SW 1271 (cell line): ENCODE data around the gene WSCD1.

Experiments used
- DNase-seq, 2 experiments: peaks; one replicate each; lab custom pipeline; 2025; lab: John Stamatoyannopoulos, UW

Gene WSCD1

DNA sequence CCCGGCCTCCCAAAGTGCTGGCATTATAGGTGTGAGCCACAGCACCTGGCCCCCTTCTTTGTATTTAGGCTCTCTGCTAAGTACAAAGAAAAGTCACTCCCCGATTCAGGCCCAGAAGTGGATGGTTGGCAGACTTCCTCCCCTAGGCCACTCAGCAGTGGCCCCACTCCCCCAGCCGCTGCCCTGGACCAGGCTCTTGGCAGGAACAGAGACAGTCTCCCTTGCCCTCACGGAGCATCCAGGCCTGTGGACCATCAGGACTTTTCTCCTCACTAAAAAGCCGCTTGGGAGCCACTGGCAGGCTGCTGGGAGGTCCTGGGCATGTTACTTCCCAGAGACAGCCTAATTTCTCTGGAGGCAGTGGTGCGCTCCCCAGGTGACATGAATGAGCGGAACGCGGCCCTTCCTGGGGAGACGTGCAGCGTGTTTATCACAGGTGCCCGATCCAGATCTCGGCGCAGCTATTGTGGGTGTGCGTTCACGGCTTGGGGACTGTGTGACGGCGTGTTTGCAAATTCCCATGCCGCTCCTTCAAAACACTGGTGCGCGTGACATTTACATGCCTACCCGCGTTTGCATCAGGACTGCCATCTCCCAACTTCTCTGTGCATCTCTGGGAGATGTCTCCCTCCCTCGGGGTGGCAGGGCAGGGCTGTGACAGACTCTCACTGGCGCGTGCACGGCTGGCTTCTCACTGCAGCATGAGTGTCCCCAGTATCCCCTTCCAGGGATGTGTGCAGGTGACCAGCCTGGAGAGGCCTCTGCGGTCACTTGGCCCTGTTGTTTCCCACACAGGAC, 16.6 kb downstream of the WSCD1 start:
- DNase-seq: no peak

DNA sequence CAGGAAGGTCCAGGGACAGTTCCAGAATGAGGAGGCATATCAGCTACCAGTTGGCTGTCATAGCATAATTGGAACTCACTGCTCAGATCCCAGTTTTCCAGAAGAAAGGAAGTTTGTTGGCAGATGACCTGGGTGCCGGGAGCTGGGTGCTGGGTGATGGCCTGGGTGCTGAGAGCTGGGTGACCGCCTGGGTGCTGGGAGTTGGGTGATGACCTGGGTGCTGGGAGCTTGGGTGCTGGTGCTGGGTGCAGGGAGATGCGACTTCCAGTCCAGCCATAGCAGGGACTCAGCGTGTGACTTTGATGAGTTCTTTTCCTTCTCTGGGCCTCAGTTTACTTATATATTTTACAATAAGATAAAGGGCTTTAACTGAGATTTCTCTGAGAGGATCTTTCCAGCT, 18.0 kb downstream of the WSCD1 start:
- DNase-seq: no peak

DNA sequence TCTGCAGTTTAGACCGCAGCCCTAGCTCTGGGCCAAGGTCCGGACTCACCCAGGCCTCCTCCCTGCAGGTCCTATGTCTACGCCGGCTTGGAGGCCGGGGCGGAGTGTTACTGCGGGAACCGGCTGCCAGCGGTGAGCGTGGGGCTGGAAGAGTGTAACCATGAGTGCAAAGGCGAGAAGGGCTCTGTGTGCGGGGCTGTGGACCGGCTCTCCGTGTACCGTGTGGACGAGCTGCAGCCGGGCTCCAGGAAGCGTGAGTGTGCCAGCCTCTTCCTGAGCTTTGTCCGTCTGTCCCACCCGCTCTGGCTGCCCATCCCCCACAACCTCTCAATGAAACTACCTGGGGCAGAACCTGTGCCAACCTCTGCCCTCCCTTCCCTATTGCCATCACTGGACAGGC, 20.1 kb downstream of the WSCD1 start:
- no peak for DNase-seq

DNA sequence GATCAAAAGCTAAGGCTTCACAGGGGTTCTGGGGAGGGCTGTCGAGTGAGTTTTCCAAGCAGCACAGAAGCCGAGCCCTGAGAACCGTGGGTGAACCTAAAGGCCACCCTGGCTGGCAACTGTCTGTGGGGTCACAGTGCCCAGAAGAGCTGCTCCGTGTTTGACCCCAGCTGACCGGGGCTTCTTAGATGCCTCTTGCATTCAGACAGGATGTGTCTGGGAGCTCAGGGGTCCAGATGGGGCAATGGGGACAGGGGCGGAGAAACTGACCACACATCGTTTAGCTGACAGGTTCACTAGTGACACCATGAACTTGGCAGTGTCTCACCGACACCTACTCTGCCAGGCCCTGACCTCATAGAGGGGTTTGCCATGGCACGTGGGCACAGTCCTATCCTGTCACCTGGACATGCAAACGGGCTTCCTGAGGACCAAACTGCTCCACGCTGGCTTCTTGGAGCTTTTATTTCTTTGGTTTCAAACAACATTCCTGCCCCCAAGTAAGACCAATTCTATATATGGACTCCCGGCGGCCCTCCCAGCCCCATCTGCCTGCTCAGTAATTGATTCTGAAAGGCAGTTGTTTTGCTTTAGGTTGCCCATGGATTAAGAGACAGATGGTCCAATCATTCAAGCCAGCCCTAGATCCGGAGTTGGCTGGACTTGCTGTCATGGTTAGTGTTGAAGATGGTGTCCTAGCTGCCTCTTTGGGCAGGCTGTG, 22.2 kb downstream of the WSCD1 start:
- DNase-seq: no peak

DNA sequence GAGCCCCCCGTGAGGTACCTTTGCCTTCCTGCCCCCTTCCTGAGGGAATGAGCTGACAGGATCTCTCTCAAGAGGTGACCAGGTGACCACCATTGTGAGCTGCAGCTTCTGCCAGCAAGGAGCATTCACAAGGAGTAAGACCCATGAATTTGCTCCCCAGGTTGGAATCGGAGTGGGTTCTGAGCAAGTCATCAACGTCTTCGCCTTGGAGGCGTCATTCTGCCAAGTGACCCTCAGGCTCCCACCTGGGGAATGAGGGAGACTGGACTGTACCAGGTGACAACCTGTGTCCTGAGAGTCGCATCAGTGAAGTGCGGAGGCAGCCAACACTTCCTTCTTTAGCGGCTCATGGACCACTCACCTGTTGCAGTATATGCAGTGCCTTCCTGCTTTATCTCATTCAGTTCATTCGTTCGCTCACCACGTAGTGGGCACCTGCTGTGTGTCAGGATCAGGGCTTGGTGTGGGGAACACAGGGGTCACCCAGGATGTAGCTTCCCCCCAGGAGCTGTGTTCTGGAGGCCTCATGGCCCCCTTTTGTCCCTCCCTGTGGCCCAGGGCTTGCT, 22.8 kb downstream of the WSCD1 start:
- no peak for DNase-seq

DNA sequence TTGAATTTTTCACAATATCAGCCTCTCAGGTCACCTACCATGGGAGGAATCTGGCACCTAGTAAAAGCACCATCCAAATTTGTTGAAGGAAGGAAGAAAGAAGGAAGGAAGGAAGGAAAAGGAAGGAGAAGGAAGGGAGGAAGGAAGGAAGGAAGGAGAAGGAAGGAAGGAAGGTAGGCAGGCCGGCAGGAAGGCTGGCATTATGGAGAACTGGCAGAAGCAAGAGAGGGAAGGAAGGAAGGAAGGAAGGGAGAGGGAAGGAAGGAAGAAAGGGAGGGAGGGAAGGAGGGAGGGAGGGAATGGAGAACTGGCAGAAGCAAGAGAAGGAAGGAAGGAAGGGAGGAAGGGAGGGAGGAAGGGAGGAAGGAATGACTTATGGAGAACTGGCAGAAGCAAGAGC, 24.3 kb downstream of the WSCD1 start:
- DNase-seq: no peak

DNA sequence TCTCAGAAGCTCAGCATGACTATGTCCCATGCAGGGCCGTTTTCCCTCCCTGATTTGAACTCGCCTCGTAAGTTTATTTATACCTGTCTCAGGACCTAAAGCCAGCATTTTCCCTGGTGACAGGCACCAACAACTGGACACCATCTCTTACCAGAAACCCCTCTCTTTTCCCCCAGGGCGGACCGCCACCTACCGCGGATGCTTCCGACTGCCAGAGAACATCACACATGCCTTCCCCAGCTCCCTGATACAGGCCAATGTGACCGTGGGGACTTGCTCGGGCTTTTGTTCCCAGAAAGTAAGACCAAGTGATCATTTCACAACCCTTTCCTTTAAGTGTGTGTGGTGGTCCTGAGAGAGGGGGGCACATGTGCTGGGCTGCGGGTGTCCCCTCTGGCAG, 24.7 kb downstream of the WSCD1 start:
- no peak for DNase-seq

DNA sequence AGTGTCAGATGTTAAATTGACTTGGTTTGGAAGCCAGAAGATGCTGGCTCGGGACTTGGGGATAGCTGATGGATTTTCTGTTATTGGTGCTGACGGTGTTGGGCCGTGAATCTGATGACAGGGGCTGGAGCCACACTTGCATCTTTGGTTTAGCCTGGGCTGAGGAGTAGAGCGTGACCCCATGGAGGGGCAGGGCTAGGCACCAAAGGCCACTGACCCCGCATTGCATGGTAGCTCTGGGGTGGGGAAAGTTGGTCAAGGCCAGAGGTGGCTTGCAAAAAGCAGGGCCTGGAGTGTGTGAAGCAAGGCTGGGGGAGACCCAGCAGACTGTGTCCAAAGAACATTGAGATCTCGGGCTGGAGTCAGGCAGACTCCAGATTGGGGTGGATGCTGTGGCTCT, 25.3 kb downstream of the WSCD1 start:
- DNase-seq: no peak

DNA sequence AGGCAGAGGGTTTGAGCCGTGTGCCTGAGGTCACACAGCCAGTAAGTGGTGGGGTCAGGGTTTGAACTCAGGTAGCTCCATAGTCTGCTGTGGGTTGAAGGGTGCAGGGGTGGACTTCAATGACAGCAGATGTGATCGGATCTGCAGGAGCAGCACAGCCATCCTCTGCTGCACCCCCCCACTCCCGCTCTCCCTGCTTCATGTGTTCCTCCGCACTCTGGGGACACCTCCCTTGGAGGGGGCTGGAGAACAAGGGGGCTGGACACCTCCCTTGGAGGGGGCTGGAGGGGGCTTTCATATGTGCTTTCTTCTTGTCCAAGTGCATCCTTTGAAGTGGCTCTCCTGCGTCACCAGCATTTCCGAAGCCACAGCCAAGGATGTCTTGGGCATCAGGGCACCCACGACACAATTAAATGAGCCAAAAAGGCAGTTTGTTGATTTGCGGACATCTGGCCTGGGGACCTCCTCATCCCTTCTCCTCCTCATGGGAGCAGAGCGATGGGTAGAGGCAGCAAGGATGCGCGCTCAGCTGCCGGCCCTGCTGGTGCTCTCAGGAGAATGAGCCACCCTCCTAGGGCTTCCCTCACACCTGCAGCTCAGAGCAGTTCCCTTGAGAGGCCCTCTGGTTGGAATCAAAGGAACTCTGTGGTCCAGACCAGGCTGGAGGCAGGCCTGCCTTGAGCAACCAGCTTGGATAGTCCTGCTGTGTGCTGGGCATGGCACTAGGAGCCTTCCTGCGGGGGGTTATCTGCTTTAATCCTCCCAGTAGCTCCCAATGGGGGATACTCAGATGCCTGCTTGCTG, 26.2 kb downstream of the WSCD1 start:
- DNase-seq: no peak

DNA sequence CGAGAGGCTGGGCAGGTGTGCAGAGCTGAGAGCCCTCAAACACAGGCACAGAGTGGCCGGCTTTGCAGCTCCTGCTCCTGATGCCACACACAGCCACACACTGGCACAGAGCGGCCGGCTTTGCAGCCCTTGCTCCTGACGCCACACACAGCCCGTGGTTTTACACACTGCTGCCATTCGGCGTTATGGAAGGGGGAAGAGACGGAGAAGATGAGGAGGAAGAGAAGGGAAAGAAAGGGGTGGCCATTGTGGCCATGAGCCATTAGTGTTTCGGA, 26.8 kb downstream of the WSCD1 start:
- DNase-seq: no peak

DNA sequence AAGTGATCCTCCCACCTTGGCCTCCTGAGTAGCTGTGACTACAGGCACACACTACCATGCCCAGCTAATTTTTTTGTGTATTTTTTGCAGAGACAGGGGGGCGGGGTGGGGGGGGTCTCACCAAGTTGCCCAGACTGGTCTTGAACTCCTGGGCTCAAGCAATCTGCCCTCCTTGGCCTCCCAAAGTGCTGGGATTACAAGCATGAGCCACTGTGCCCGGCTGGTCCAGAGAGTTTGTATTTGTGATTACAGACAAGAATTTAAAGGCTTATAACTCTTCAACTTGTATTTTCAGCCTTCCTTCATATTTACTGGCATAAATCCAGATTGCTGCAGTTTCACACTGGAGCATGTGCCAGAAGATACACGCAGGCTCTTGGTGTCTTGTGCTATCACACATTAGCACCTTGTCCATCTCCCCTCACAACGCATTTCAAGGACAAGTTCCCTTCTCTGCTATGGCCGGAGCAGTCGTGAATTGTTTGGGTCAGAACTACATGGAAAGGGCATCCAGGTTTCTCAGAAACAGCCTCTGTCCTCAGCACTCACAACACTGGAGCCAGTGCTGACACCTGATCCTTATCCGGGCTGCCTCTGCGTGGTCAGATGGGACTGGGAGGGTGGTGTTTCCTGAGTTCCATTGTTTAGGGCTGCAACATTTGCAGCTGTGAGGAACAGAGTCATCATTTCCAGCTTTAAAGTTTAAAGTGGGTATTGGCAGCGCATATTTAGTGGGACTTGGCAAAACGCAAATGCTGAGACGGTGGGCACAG, 28.1 kb downstream of the WSCD1 start:
- no peak for DNase-seq

DNA sequence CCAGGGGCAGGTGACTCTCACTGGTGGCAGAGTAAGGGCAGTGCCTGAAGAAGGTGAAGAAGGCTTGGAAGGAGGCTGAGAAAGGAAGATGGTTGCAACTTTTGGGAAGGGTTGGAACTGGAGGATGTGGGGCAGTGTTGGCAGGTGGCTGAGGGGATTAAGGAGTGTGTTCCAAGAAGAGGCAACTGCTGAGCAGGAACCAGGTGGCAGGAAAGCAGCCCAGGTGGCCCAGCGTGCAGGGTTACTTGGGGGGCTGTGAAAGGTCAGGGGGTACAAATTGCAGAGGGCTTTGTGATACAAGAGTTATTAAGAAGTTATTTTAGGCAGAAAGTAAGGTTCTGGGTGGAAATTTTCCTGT, 28.6 kb downstream of the WSCD1 start:
- no peak for DNase-seq

DNA sequence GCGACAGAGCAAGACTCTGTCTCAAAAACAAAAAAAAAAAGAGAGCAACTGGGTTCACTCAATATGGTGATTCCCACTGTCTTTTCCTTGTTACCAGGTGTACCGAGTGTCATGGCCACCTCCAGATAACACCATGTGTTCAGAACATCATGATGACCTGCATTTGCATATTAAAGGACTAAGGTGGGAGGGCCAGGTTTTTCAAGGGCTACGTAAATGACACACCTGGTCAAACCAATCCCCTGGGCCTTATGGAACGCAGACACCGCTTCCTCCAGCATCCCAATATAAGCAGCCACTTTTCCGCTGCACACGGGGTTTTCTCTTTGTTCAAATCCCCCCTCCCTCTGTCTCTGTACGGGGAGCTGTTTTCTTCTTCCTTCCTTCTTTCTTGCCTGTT, 29.3 kb downstream of the WSCD1 start:
- DNase-seq: no peak

DNA sequence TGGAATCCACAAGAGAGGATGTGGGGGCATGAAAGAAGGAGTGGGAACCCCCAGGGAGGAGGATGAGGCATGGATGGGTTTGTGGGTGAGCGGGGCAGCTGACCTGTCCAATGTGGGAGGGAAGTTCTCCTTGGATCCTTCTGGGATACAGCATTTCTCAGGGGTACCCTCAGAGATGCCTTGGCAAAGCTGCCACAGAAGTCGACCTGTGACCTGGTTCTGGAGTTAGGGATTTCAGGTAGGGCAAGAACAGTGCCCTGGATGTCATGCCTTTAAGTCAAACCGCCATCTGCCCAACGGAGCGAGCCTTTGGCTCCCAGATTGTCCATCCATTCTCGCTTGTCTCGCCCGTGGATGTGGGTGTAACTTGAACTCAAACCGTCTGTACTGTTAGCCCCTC, 30.0 kb downstream of the WSCD1 start:
- no peak for DNase-seq

DNA sequence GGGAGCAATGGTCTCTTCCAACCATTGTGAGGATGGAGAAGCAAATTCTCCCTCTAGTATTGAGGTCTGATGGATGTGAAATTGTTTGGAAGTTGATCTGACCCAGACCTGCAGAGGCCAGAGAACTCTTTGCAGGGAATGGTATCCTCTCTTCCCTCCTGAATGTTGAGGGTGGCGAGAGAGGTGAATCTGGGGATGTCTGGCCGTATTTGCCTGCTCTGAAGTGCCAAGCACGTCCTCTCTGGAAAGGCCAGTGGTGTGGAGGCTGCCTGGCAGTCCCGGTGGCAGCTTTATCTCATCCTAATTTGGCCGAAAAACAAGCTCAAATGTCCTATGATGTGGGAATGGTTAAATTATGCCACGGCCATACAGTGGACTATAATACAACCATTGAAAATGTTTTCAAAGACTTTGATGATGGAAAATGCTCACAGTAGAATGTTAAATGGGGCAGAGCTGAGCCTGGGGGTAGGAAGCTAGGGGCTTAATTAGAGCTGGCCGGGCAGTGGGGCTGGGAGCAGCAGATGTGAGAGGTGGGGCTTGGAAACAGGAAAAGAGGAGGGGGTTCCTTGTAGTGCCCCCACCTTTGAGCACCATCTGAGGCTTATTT, 30.8 kb downstream of the WSCD1 start:
- no peak for DNase-seq

DNA sequence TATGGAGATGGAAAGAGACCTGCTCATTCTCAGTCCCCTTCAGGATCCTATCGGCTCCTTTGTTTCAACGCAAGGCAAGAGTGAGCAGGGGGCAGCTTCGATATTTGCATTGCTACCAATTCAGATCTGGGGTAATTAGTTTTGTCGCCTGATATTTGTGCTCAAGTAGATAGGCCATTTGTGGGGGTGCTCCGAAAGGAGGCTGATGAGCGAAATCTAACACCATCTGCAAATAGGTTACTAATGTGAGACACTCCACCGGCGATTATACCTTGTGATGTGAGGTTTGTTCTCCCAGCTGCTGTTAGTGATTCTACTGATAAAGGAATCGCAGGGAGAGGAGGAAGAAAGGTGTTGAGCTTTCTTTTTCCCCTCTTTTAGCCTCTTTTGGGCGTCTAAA, 31.5 kb downstream of the WSCD1 start:
- no peak for DNase-seq

DNA sequence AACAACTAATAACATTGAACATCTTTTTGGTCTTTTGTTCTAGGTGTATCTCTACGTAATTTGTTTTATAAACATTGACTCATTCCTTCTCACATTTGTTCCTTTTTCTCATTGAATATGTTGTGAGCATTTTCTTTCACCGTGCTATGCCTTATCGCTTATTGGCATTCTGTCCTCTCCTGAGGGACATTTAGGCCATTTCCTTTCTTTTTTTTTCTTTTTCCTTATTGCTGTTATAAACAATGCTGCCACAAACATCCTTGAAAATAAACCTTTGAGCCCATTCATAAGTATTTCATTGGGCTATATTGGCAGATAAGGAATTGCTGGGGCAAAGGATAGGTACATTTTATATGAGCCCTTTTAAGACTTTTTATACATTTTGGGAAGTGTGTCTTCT, 32.4 kb downstream of the WSCD1 start:
- DNase-seq: no peak

DNA sequence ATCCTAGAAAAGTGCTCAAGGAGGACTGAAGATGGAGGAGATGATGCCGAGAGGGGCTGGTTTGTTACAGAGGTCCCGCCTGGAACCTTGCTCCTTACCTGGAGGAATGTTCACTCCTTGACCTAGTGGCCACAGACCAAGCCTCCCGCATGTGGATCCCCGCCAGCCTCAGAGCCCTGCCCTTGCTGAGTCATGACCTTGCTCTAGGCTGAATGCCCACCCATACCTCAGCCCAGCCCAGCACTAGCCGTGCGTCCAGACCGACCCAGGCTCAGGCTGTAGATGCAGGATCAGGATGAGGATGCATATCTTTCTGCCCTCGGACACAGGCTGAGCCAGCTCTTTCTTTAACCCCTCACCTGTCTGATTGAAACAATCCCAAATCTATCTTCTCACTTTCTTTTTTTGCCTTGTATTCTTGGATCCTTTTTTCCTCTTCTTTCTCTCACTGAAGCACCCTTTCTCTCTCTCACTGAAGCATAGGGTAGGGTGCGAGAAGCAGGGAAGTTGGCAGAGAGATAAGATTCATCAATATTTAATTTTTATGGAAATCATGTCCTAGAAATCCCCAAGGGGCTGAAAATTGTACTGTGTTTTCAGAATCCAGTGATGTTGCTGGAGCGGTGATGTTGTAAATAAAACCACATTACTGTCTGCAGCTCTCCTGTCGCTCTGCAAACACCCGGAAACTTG, 34.9 kb downstream of the WSCD1 start:
- no peak for DNase-seq

DNA sequence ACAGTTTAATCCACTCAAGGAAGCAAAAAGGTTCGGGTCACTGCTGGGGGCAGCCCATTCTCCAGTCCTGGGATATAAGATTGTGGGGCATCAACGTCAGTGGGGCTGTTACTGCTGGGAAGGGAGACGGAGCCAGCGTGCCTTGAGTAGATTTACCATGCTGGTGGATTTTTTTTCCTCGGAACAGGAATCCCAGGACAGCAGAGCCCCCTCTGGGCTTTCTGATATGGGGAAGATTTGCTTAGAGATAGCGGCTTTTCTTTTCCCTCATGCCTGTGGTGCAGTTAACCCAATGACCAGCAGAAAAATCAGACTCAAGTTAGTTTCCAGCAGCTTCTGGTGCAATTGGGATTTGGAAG, 35.4 kb downstream of the WSCD1 start:
- DNase-seq: no peak

DNA sequence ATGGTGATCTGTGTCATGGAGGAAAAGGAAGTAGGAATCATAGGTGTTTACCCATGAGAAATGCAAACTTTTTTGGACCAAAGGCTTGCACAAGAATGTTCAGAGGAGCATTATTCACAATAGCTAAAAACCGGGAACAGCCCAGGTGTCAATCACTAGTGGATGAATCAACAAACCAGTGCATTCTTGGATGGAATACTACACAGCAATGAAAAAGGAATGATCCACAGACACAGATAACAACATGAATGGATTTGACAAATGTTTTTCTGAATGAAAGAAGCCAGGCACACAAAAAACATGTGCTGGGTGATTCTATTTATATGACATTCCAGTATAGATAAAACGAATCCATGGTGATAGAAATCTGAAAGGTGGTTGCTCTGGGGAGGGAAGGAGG, 36.0 kb downstream of the WSCD1 start:
- DNase-seq: no peak

DNA sequence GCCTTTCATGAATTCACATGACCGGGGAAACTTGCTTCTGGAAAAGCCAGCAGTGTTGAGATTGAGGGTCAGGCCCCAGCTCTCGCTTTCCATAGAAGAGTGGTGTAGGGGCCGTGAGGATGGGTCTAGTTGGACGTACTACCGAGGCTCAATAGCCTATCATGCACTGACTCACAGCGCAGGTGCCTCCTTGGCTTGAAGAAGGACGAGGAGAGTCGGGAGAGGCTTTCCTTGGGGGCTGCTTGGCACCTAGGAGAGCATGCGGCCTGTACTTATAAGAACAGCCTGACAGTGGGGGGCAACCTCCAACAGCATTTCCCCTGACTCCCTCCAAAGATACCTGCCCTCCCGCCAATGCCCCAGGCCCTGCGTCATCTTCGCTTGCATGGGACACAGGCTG, 37.6 kb downstream of the WSCD1 start:
- no peak for DNase-seq
